Forelimb muscle (tissue), 1 donor: ENCODE results near the gene ING5. TPM values are rescaled to one million over a fixed set of nuclear protein-coding genes. Genes with fewer than 3 reads are reported as not detected.
"Not testable (repeated sequence)": the region's sequence is repeated elsewhere in the genome, so short reads cannot be mapped to it uniquely, and the experiment has no call there.

Experiments used
- DNase-seq: peaks from one replicate; pipeline ENCODE4 v3.0.0-alpha.2; 2013; ENCODE audit warnings: low read depth
- polyA plus RNA-seq: library from polyadenylated mRNA; unstranded; fragments of 120-200 nt; gene quantifications from one replicate; pipeline ENCODE4 v1.2.1, GENCODE V29; 2013; ENCODE audit not compliant: insufficient read length

Gene ING5
- polyA plus RNA-seq, 1 donor, result 25.0 TPM

DNA sequence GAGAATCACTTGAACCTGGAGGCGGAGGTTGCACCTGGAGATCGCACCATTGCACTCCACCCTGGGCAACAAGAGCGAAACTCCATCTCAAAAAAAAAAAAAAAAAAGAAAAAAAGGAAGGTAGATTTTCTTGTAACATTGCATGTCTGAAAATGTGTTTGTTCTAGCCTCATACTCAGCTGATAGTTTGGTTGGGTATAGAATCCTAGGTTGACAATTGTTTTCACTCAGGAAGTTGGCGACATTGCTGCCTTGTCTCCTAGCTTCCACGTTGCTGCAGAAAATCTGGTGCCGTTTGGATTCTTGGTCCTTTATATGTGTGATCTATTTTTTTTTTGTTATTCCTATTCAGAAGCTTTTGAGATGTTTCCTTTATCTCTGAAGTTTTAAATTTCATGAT is 4.7 kb downstream of the ING5 start:
- no peak for DNase-seq

DNA sequence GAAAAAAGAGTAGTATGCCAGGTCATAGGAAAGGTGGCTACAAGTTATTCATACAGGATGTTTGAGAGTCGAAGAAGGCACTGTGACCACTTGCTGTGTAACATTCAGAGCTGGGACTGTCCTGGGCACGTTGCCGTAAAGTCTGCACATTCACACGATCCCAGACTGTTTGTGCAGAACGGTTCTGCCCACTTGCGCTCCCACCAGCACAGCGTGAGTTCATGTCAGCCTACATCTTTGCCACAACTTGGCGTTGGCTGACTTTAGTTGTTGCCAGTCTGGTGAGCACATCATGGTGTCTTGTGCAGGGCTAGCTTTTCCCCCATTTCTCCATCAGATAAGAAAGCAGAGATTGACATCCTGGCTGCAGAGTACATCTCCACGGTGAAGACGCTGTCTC is 7.0 kb downstream of the ING5 start:
- no peak for DNase-seq

DNA sequence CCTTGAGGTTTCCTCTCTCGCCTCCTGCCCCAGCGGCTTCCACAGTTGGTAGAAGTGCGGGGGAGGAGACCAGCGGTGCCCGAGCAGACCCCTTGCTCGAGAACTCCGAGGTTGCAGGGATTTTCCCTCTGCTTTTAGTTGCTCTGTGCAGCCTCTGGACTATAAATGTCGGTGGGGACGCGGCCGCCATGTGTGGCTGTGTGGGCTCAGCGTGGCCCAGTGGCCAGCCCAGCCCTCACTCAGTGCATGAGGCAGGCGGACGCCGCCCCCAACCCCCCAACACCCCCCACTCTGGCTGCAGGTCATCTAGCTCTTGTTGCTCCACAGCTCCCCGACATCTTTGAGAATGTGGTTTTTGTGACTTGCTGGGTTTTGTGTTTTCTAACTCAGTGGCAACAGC is 17.3 kb downstream of the ING5 start:
- DNase-seq, result no peak

DNA sequence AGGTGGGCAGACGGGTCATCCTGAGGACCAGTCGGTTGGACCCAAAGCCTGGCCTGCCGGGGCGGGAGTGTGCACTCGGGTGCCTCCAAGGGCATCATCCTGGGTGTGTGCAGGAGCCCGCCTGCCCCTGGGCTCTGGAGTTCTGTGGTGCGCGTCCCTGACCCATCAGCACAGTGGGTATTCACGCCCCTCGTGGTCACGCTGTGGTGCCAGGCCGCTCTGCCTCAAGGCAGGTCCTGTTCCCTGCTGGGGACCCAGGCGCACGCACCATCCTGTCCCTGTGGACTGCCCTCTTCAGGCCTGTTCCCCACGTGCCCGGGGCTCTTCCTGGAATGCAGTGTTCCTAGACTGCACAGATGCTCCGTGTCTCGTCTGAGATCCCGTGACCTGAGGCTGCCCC is 18.3 kb downstream of the ING5 start:
- DNase-seq, result no peak

DNA sequence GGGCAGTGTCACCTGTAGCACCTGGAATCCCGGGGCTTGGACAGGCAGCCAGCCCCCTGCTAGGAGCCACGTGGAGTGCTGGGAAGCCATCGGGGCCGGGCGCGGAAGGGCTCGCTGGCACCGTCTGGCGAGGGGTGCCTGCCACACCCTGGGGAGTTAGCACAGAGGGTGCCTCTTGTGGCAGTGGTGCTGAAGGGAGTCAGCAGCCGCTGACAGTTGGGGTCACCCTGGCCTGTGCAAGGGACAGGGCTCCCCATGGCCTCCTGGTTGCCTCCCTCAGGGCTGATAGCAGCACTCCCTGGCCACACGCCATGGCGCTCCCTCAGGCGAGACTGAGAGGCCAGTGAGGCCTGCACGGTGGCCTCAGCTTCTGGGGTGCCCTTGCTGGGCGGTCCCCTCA is 18.7 kb downstream of the ING5 start:
- DNase-seq, result no peak

DNA sequence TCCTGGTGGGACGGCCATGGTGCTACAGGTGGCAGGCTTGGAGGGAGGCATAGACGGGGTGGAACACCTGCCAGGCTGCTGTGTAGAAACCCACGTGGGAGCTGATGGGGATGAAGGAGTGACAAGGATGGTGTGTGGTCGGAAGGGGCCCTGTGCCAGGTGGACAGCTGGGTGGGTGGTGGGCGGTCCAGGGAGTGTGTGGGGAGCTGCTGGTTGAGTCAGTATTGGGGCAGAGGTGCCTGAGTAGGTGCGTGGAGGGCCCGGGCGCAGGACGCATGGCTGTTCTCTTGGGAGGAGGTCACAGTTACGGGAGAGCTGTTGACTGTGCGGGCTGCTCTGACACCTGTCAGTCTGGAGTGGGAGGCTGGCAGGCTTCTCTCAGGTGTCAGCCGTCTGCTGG is 20.0 kb downstream of the ING5 start:
- no peak for DNase-seq

DNA sequence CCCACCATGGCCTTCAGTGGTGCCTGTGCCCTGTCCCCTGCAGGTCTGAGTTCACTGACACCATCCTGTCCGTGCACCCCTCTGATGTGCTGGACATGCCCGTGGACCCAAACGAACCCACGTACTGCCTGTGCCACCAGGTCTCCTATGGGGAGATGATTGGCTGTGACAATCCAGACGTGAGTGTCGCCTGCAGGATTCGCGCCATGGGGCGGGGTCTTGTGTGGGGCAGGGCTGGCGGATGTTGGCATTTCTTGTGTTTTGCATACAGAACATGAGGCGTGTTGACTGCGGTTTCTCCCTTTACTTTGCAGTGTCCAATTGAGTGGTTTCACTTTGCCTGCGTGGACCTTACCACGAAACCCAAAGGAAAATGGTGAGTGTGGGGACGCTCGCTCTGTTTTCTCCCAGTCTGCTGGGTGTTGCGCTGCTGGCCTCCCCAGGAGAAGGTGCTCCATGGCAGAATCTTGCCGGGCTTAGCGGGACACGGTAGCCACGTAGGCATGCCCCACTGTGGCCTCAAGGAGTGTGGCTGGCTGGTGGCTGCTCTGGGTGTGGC is 21.1 kb downstream of the ING5 start:
- no peak for DNase-seq

DNA sequence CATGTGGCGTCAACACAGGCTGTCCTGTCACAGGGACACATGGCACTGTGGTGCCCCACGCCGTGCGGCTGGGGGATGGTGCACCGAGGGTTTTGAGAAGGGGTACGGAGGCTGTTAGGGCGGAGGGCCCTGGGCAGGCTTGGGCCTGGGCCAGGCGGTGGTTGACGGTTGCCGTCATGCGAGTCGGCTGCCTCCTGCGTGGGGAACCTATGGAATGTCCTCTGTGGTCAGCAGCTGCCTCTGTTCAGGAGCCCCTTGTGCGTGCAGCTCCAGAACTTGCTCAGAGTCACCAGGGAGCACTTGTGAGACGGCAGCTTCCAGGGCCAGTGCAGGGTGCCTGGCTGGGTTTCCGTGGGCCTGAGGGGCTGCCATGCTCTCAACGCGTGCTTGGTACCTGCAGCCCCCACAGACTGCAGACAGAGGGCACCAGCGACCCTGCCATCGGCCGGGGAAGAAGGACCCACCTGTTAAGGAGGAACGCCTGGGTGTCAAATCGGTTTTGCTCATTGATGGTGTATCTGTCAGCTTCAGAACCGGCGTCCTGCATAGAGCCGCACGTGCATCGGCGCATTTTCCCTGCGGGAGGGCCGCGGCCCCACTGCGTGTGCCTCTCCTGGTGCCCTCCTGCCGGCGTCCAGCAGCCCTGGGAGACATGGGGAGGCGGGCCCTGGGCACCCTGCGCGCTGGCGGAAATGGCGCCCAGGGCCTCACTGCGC is 22.6 kb downstream of the ING5 start:
- DNase-seq, result no peak

DNA sequence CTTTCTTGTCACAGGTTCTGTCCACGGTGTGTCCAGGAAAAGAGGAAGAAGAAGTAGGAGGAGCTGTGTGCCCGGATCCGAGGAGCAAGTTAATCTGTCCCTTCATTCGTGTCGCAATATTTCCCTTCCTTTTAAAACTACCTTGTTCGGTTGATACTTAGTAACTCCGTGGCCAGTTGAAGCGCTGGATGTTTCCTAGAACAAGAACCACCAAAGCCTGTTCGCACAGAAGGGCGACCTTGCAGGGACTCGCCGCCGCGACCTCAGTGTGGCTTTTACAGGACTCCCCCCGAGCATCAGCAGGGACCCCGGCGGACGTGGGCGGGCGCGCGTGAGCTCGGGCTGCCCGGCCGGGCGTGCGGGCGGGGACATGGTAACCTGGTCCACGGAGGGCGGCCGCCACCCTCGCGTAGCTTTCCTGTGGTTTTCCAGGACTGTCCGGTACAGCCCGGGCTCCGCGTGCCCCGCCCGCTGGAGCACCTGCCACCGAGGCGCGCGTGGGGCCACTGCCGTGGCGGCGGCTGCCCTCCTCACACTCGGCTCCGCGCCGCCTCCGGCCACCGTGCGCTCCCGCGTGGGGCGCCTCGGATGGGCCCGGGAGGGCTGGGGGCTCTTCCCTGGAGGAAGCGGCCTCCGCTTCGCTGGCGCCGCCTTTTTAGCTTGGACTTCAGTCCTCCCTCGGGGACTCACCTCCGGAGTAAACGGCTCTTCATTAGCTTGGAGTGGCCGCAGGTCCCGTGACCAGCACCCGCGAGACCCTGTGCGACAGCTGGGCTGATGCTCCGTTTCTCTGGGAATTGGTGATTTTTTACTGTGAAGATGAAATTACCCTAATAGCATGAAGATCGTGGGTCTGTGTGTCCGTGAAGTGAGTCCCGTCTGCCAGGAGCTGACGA is 23.4 kb downstream of the ING5 start:
- no peak for DNase-seq

DNA sequence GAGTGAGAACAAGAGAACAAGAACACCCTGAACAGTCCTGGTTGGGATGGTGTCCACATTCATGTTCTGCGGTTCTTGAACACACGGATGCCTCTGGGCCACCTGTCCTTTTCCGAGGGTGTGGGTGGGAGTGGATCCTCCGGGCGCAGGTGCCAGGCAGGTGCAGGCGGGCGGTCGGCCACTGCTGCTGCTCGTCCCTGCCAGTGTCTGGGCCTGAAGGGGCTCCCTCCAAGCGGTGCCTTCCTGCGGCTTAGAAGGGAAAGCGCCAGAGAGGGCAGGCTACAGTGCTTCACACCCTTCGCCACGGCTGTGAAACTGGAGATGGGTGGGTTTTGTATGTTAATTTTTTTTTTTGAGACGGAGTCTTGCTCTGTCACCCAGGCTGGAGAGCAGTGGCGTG is 24.6 kb downstream of the ING5 start:
- DNase-seq, result no peak

DNA sequence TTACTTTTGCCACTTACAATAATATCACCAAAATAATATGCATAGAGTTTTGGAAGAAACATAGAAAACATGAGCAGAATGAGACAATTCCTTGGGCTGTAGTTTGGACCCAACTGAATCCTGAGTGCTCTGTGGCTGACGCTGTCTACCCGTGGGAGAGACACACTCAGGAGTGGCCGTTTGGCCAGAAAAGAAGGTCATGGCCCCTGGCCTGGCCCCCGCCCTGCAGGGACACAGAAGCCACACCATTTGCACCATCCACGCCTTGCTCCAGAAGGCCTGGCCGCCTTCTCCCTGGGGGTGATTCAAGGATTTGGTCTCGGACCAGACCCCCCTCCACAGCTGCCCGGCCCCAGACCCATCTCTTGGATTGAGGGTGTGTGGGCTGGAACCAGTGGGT is 26.2 kb downstream of the ING5 start:
- no peak for DNase-seq

DNA sequence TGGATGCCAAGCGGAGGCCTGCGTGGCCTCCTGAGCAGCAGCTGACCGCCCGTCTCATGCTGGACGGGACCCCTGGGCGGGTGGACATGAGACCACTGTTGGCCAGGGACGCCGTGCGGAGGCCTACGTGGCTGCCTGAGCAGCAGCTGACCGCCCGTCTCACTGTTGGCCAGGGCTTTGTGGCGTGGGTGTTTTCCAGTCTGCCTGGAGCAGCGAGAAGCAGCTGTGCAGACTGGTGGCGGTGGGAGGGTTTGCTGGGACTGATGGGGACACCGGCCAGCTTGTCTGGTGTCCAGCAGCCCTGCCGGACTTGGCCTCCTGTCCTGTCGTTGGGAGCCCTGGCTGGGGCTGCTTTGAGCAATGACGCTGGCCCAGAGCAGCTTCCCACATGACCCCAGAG is 26.8 kb downstream of the ING5 start:
- DNase-seq, result no peak

DNA sequence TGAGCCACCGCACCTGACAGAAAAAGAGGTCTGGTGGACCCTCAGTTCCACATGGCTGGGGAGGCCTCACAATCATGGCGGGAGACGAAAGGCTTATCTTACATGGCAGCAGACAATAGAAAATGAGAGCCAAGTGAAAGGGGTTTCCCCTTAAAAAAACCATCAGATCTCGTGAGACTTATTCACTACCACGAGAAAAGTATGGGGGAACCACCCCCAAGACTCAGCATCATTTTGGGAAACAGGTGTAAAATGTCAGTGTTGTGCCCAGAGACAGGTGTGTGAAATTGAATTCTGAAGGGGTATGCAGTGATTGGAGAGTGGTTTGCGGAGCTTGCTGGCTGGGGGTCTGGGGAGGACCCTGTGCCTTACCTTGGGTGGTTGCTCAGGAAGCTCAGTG is 28.0 kb downstream of the ING5 start:
- DNase-seq, result no peak

DNA sequence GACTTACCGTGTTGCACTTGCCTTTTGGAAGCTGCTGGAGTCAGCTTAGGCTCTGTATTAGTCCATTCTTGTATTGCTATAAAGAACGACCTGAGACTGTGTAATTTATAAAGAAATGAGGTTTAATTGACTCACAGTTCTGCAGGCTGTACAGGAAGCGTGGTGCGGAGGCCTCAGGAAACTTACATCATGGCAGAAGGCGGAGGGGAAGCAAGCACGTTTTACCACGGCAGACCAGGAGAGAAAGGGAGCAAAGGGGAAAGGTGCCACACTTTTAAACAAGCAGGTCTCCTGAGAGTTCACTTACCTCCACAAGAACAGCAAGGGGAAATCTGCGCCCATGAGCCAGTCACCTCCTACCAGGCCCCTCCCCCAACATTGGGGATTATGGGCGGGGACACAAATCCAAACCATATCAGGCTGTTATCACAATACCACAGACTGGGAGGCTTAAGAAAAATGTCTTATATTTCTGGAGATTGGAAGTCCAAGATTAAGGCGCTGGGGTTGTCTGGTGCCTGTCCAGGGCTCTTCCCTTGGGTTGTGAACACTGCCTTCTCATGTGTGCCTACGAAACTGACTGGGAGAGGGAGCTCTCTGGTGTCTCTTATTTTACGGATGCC is 28.9 kb downstream of the ING5 start:
- no peak for DNase-seq

DNA sequence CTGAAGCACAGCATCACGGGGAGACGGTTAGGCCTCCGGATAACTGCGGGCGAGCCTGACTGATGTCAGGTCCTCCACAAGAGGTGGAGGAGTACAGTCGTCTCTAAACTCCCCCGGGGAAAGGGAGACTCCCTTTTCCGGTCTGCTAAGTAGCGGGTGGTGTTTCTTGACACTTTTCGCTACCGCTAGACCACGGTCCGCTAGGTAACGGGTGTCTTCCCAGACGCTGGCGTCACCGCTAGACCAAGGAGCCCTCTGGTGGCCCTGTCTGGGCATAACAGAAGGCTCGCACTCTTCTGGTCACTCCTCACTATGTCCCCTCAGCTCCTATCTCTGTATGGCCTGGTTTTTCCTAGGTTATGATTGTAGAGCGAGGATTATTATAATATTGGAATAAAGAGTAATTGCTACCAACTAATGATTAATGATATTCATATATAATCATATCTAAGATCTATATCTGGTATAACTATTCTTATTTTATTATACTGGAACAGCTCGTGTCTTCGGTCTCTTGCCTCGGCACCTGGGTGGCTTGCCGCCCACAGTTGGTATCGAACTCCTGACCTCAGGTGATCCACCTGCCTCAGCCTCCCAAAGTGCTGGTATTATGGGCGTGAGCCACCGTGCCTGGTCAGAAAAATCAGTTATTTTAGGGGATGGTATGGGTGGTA is 30.8 kb downstream of the ING5 start:
- DNase-seq, result not testable (repeated sequence)

DNA sequence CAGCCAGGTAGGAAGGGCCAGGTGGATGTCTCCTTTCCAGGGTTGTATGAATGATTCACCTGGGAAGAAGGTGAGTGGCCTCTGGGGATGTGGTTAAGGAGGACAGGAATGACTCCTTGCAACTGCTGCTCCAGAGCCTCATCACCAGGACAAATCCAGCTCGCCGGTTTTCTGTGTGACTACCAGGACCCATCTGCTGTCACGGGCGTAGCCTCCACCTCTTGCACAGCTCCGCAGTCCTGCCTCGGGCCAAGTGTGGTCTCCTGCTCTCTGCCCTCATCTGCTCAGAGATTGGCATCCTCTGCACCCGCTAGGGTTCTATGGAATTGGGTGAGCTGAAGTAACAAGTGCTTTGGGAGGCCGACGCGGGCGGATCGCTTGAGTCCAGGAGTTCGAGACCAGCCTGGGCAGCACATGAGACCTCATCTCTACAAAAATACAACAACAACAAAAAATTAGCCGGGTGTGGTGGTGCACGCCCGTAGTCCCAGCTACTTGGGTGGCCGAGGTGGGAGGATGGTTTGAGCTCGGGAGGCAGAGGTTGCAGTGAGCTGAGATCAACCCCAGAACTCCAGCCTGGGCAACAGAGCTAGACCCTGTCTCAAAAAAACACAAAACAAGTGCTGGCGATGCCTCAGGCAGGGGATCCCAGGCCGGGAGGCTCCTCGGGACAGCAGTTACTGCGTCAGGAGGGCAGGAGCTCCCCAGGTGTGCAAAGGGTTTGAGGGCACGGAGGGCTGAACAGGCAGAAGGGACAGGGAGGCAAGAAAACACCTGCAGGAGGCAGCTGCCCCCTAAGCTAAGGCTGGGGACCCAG is 31.8 kb downstream of the ING5 start:
- no peak for DNase-seq

DNA sequence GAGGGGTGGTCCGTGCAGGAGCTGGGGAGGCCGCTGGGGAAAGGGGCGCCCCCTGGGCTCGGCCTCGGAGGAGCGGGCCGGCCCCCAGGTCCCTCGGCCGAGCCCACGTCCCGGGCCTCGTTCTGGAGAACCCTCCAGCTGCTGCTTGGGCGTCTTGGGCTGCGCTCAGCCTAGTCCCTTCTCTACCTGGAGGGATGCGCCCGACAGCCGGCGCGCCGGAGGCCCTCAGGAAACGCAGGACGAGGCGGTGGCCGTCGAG is 32.3 kb downstream of the ING5 start:
- DNase-seq, result no peak

DNA sequence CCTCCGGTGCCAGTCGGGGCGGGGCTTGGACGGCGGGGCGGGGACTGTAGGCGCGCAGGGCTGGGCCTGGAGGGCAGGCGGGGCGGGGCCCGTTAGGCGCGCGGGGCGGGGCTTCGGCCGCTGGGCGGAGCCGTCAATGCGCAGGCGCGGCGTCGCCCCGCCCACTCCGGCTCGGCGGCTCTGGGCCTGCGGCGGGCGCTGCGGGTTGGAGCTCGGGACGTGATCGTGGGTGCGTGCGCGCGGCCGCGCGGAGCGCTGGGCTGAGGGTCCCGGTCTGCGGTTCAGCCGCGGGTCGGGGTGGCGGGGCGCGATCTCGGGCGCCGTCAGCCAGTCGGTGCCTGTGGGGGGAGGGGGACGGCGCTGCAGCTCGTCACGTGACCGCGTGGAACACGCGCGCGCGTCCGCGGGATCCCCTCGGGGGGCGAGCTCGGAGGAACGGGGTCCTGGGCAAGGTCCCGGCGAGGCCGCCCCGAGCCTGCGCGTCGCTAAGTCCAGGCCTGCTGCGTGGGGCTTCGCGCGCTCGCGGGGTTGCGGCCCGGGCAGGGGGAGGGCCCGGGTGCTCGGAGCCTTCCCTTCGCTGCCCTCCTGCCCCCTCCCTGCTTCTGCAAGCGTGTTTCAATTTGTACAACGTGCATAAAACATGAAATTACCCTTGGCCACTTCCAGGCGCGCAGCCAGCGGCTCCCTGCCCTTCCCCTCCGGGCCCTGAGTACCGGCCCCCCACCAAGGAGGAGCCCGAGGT is 32.8 kb downstream of the ING5 start, which contains the start of gene D2HGDH:
D2HGDH (plus strand) TSS at position 164 of the 742 bp plus-strand sequence. CDS start 595 bp downstream, outside the sequence.
- DNase-seq, result peak; percentile 61

DNA sequence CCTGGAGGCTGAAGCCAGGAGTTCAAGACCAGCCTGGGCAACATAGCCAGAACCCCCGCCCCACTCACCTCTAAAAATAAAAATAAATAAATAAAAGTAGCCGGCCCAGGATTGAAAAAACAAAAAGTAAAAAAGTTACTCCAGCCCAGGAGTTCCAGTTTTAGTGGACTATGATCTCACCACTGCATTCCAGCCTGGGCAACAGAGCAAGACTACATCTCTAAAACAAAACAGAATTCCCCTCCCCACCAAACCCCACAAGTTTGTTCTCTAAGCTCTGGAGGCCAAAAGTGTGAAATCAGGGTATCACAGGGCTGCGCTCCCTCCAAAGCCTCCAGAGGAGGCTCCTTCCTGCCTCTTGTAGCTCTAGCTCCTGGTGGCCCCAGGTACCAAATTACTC is 34.3 kb downstream of the ING5 start:
- no peak for DNase-seq

DNA sequence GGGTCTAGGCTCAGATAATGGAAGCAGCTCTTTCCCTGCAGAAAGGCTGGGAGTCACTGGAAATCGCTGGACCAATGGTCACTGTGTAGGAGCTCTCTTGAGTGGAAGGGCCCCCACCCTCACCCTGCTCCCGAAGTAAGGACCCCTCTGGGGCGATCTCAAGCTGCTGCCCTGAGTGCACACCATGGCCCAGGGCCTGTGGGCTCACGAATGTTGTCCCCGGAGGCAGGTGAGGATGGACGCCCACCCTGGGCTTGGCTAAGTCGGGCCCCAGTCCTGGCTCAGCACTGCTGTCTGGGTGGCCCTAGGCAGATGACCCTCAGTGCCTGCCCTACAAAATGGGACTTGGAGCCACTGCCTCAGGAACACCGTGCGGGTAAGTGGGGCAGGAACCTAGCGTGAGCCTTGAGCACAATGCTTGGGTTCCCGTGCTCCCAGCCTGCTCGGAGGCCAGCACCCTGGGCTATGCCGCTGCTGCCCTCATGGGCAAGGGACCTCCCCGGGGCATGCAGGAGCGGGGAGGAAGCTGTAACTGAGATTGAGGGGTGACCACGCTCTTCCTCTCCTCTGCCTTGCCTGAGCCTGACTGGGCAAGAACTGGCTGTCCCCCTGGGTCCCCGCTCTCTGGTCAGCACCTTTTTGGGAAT is 36.3 kb downstream of the ING5 start:
- DNase-seq, result no peak
